ENCODE measurements around the gene BCO2.

BCO2 gene

DNA sequence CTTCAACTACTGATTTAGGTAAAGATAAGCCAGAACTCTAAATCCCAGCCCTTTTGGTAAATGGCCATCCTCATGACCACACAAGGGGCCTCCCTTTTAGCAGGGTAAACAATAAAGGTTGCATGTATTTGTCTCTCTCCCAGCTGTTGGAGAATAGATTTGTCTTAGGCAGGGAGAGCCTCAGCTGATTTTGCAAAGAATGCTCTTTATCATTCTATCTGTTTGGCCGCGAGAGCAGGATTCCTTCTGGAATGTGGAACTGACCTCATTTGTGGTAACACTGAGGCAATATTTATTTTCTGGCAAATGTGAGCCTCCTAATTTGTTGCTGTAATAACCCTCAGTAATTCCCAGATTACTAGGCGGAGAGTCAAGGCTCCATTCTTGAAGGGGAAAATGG lies 66.2 kb downstream of the BCO2 start:
- no peak for DNase-seq (ENCODE audit: low read depth in 2 of 3, low spot score in 1 of 3)

DNA sequence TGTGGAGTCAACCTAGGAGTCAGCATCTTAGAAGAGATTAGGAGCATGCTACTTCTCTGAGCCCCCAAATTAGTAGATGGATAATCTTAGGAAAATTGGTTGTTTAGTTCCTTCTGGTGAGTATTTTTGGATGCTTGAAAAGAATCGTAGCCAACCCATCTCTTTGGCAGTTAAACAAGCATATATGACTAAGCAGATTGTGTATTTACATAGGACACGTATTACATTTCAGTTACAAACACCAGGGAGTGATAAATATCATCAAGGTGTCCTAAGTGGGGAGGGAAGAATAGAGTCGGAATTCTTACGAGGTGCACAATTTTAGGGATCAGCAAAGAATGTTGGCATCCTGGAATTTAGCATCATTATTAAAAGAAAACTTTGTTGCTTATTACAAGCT lies 71.9 kb downstream of the BCO2 start:
- DNase-seq (ENCODE audit: low read depth in 2 of 3, low spot score in 1 of 3), result no peak

DNA sequence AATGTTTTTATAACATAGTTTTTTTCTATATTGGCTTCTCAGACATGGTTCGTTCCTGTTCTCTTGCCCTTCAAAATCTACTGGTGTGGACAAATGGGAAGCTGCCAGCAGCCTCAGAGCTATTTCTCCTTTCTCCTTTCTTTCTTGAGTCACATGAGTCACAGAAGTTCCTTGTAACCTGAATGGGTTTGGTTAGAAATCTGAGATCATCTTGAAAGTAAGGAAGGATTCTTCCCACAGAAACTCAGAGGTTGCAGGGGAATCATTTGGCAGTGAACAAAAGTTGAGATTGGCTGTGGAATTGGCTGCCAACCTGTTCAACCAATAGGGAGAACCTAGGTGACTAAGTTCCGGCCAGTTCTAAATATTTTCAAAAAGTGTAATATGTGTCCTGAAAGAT lies 72.9 kb downstream of the BCO2 start:
- no peak for DNase-seq (ENCODE audit: low read depth in 2 of 3, low spot score in 1 of 3)

DNA sequence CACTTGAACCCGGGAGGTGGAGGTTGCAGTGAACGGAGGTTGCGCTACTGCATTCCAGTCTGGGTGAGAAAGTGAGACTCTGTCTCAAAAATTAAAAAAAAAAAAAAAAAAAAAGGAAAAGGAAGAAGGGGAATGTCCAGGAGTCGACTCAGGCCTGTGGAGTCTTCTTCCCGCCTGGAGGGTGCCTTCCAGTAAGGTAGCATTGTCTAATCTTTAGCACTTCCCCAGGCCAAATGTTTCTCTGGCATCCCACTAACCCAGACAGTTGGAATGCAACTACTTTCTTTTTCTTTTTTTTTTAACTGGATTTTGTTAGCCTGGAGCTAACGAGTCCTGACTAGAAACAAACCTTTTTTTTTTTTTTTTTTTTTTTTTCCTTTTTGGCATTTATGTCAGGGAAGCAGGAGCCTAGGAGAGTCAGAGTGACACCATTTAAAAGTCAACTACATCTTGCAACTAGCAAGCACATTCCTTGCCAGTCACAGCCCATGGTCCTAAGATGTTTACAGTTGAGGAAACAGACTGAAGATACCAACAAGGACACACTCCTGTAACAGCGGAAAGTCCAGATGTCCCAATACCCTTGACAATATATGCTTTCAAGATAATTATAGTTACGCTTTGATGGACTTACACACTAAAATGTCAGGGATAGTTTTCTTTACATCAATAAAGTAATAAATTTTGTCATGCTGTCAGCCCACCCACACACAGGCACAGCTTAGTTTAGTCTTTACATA lies 74.7 kb downstream of the BCO2 start:
- DNase-seq (ENCODE audit: low read depth in 2 of 3, low spot score in 1 of 3), result no peak

DNA sequence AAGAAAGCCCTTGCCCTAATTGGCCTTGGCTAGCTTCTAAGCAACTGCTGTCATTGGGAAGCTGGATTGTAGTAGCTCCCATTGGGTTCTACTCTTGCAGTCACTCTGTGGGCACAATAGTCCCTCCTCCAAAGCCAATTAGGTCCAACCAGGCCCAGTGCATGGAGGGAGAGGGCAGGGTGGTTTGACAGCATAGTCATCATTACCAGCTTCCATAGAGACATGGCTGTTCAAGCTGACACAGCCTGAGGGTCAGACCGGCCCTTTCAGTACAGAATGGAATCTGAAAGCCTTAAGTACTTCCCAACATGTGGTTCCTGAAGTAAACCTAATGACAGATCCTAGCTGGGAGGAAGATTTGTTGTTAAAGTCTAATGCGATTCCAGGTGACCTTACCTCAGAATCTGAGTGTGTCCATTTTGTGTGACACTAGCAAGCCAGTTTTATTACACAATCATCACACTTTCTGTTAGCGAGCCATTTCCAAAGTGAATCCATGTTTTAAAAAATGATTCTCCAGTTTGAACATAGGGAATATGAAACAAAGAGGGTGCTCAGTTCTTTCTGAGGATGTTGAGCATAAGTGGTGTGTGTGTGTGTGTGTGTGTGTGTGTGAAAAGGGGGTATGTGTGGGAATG lies 78.4 kb downstream of the BCO2 start:
- DNase-seq (ENCODE audit: low read depth in 2 of 3, low spot score in 1 of 3), result no peak

DNA sequence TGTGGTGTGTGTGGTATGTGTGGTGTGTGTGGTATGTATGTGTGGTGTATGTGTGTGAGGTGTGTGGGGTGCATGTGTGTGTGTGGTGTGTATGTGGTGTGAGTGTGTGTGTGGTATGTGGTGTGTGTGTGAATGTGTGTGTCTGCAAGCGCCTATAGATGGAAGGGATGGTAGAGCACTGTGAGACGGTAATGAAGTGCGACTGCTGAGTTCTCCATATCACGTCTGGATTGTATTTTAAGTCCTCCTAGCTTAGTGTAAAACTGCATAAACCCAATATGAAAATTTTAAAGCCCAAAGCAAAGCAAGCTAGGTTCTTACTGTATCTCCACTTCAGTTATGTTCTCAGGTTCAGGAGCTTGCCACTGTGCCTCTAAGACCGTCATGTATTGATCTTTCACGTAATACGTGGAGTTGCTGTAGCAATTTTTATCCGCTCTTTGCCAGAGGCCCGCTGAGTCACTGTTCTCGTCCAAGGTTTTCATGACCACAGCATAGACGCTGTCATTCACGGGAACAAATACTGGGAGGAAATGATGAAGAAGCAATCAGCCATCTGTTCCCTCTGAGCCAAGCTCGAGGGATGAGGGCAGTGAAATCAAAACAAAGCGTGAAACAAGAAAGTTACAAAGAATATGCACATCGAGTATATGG lies 79.9 kb downstream of the BCO2 start:
- DNase-seq (ENCODE audit: low read depth in 2 of 3, low spot score in 1 of 3), result no peak

DNA sequence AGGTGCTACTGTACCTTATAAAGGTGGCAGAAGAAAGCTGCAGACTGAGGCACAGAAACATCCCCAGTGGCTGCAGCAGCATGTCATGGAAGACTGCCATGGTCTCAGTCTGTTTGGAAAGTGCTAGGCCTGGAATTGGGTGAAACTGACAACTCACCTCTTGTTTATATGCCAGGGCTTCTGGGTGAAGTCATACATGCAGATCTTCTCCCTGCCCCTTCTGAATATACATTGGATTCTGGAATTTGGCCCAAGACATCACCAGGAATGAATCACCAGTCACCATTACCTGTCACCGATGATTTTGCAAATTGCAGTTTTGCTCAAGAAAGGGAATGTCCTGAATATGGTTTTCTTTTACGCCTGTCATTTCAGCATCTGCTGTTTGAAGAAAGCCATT lies 85.2 kb downstream of the BCO2 start, which contains the start of gene PLET1:
Gene PLET1 (minus strand): TSS at position 371 of the 400 bp plus-strand sequence. CDS start 271 bp downstream, at position 100.
- no peak for DNase-seq (ENCODE audit: low read depth in 2 of 3, low spot score in 1 of 3)

DNA sequence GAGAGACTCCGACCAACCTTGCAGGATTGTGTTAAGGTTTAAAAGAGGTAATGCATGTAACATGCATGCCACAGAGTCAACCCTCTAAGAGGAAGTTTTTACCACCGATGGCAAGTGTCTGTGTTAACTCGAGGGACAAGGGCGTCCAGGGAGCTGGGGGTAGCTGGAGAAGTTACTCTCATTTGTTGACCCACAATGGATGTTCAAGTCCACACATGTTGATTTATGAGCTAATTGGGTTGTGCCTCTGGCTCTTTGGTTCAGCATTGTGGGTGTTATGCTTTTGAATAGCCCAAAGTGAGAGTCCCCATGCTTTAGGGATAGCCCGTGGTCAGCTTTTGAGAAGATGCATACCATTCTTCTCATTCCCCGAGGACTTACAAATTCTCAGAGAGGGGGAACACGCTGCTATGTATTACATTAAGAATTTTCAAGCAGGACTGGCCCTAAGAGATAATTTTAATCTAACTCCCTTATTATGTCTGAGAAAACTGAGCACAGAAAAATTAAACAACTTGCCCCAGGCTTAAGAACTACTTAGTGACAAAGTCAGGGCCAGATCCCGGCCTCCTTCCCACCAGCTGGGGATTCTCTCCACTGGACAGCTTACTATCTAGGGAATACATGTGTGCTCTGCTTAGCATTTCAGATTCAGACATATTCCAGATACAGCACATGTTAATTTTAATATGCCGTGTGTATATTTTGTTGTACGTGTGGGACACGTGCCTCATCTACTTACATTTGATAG lies 90.5 kb downstream of the BCO2 start:
- DNase-seq (ENCODE audit: low read depth in 2 of 3, low spot score in 1 of 3), result no peak

DNA sequence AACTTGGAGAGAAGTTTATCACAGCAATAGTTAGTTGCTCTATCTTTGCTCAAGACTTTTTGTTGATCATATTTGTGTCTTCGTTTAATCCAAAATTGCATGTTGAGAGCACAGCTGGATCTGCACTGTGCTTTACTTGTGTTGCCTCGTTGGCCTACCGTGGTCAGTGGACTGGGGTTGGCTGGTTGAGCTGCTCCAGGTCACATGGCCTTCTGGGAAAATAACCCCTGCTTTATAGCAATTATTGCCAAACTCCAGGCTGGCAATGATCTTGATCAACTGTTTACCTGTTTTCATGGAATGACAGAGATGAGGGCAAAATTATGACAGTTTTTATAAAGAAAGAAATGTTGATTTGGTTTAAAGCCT lies 91.1 kb downstream of the BCO2 start:
- no peak for DNase-seq (ENCODE audit: low read depth in 2 of 3, low spot score in 1 of 3)

DNA sequence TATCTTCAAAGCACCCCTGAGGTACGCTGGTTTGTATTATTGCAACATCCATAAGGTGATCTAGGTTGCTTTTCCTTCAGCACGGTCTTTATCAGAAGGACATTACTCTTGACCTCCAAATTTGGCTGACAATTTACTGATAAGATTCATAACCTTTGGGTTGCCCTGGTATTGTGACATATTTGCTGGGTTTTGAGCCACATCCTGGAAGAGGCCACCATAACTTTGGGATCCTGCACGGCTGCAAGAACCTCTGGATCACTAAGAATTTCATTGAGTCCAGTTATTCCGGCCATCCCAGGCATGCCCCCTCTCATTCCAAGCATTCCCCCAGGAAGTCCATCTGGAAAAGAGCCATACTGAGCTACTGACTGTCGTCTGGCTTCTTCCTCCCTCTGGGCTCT lies 91.9 kb downstream of the BCO2 start:
- no peak for DNase-seq (ENCODE audit: low read depth in 2 of 3, low spot score in 1 of 3)

DNA sequence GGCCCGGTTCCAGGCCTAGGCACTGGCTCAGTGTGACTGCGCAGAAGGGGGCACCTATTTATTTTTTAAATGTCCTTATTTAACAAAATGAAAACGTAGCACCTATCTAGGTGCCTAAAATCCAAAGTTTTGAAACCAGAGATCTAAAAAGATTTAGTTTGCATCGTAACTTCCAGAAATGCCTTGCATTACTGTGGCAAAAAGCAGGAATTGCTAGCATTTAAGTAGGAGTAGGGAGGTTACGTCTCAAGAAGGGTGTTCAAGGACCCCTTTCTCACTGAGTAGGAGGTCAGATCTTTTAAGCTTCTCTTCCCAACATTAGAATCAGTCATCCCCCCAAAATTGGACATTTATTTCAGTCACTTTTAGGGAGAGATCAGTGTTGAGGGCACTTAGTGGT lies 93.1 kb downstream of the BCO2 start:
- no peak for DNase-seq (ENCODE audit: low read depth in 2 of 3, low spot score in 1 of 3)

All from stimulated activated CD4-positive, alpha-beta T cell treated with anti-CD3 and anti-CD28 coated beads, Interleukin-12 subunit alpha, Interleukin-12 subunit beta, amount 100 ng/mL, for 48 hours (primary cell).